GM18520 (cell line): ENCODE measurements around the gene PXDN.

Experiments
- ATAC-seq: cut with Tn5 transposase; IDR thresholded peaks from one replicate; pipeline ENCODE4 v1.9.1; 2021; ENCODE audit not compliant: unreplicated experiment

The PXDN gene

DNA sequence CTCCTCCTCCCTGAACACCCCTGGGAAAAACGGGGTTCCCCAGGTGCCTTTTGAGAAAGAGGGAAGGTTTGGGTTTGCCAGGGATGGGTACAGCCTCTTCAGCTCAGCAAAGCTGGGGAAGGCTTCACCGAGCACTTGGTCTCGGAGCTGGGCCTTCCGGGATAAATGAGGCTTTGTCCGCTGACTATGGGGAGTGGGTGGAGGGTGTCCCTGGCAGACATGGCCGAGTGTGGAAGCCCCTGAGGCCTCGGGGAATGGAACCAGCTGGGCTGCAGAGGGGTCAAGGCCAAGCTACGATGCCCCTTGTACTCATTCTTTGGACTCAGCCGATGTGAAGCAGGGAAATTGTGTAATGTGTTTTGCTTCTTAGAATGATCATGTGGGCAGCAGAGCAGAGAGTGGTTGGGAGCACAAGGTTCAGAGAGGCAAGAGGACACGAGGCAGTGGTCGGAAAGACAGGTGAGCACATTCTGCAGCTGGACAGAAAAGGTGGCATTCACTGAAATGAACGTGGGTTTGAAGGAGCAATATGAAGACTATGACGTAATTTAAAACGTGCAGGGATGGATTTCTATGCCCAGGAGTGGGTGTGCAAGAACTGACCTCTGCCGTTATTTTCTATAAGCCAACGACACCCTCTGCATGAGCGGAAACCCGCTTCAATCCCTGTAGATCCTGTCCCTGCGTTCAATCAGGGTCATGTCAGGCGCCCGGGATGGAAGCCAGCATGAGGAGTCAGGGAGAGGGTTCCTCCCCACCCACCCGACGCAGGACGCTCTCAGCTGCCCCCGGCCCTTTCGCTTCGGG lies 142.6 kb downstream of the PXDN start:
- ATAC-seq = no peak

DNA sequence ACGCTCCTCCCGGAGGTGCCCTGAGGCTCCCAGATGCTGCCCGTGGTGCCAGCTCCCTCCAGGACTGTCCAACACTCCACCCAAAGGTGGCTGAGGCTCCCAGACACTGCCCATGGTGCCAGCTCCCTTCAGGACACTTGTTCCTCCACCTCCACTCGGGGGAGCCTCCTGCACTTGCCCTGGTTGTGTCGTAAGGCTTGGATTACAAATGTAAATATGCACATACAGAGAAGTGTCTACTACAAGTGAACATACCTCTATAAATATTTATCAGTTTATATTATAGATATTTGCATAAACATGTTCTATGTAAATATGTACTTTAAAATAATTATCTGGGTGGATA lies 143.3 kb downstream of the PXDN start:
- no peak for ATAC-seq

DNA sequence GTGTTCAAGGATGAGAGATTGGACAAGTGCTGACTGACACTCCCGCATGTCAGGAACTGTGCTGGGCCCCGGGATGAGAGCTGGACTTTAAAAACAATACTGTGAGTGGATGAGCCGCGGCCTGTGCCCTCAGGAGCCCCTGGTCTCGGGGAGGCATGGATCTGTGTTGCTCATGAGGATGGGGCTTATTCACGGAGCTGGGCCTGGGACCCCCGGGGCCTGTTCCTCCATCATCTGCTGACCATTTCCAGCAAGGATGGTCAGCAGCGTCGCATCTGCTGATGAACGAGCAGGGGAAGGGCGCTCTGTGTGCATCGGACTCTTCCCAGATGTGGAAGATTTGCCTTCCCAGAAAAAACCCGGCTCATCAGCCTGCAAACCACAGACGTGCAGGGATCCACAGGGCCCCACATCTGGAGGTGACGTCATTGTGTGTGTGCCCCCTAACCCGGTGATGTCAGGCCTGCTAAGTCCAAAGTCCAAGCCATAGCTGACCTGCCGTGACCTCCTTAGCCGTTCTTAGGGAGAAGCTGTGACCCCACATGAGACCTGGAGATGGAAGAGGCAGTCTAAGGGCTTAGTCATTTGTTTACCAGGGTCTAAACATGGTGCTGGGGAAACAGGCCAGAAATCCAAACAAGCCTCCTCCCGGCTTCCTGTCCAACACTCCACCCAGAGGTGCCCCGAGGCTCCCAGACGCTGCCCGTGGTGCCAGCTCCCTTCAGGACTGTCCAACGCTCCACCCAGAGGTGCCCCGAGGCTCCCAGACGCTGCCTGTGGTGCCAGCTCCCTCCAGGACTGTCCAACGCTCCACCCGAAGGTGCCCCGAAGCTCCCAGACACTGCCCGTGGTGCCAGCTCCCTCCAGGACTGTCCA lies 143.9 kb downstream of the PXDN start:
- no peak for ATAC-seq

DNA sequence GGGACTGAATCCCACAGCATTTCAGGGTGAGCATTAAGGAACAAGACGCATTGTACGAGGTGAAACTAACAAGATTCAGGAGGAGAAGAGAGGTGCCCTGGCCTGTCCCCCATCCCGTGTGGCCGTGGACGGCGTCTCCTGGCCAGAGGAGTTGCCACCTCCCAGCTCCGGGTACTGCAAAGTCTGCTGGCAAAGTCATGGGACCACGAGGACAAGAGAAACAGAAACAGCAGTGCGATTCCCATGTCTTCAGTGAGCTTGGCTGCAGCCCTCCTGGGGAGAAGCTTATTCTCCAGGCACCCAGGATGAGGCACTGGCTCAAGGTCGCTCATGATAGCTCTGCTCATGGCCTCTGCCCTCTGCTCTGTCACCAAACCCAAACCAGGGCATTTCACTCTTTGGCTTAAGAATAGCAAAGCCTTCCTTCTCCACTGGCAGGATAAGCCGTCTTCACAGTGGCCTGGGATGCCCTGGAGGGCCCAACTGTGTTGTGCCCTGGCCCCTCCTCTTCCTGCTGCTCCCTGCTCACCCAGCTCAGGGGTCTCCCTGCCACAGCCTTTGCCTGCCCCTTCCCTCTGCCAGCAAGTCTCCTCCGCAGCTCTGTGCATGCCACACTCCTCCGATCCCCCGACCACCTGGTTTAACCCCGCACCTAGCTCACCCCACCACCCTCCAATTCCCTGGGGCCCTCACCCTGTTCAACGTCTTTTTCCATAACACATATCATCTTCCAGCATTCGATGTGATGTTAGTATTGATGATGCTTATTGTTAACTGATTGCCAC lies 144.8 kb downstream of the PXDN start:
- ATAC-seq = no peak

DNA sequence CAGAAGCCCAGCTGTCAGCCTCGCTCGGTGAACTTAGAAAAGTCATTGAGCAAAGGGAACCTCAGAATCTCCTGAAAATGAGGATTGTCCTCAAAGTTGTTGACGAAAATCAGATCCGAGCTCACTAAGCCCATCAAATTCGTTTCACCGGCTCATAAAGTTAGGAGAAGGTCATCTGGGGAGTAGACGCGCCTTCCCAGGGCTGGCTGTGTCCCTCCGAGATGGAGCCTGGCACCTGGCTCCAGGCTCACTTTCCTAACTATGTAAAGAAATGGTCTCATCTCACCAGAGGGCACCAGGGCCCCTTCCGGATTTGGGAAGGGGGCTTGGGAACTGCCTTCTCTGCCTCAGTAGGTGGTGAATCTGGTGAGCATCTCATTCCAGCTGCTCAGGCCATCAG lies 145.5 kb downstream of the PXDN start:
- no peak for ATAC-seq

DNA sequence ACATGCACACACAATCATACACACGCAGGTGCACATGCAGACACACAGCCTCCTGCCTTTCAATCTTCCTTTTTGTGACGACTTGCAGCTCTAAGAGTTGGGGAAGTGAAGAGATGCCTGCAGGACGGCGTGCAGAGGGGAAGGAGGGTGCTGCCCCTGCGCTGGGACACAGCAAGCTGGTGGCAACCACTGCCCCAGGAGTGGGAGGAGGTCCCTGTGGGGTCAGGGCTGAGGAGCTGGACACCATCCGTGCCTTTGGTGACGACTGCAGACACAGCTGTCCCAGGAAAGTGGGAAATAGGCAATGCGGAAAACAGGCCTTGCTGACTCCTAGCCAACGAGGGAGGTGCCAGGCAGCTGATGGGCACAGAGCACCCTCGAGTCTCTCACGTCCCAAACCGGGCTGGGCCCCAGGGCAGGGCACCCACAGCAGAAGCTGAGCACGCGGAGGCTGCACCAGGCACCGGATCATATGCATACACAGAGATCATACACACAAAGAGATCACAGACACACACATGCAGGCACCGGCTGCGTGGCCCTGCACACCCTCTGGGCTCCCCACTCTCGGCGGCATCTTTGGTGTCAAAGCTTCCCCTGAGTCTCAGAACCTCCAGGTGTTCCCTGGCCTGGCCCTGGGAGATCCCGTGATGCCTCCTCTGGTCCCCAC lies 146.1 kb downstream of the PXDN start:
- ATAC-seq = no peak

DNA sequence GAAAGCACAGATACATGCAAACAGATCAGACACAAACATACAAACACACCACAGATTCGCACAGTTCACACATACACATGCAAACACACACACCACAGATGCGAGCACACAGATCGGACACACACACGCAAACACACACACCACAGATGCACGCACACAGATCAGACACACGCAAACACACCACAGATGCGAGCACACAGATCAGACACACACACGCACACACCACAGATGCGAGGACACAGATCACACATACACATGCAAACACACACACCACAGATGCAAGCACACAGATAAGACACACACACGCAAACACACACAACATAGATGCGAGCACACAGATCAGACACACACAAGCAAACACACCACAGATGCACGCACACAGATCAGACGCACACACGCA lies 149.0 kb downstream of the PXDN start:
- no peak for ATAC-seq

DNA sequence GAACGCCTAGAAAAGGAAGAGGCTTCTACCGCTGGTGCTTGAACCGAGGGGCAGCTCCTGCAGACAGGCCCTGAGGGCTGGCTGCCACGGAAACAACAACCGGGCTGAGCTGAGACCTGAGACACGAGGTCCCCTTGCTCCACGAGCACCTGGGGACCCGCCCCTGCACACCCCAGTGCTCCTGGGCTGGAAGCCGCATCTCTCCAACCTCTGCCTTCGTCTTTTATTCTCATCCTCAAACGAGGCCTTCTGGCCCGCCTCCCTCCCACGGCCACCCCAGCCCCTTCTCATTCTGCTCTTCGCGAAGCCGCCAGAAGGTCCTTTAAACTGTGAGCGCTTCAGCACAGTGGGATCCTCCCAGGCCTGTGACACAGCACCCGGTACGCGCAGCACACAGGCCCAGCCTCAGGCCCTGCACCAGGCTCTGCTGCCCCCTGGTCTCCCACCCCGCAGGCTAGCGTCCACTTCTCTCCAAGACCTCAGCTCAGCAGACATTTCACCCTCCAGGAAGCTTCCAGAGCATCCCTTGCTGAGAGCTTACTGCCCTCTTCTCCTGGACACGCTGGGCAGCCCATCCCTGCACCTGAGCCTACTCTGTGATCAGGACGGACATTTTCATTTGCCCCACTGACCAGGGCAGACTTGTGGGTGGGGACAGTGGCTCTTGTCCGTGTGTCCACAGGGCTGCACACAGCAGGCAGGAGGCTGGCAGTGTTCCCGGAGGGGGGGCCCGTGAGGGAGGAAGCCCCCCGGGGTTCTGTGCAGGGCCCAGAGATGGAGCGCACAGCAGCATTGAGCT lies 149.7 kb downstream of the PXDN start:
- no peak for ATAC-seq

DNA sequence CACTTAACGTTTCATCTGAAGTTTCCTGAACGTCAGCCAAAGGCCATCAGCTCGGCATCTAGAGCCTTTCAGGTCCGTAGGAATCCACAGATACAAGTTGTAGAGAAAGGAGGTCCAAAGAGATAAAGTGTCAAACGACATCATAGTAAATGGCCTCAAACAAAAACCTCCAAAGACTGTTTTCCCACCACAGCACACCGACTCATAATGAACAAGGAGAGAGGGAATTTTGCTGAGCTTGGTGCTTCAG lies 150.3 kb downstream of the PXDN start:
- ATAC-seq = no peak

DNA sequence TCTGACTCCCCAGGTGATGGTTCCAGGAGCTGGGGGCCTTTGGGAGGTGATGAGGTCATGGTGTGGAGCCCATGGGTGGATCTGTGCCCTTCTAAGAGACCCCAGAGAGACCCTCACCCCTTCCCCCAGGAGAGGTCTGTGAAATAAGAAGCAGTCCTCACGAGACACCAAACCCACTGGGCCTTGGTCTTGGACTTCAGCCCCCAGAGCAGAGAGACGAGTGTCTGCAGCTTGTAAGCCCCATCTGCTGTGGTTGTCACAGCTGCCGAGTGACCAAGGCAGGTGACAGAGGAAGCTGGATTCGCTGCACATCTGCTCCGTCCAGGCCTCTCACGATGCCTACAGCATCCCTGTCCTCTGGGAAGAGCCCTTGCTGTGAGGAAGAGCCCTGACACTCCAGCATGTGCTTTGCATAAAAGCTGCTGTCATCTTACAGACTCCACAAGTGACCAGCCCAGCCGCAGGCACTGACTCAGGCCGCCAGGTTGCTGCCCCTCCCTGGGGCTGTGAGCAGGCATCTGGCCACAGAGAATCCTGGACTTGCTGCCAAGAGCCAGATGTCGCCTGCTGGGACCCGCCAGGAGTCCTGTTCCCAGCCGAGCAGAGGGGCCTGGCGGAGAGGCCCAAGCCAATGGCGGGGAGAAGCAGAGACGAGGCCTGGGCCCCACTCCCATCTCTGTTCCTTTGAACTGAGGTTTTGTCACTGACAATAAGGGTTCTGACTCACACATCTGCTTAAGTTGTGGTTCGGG lies 150.8 kb downstream of the PXDN start:
- no peak for ATAC-seq

DNA sequence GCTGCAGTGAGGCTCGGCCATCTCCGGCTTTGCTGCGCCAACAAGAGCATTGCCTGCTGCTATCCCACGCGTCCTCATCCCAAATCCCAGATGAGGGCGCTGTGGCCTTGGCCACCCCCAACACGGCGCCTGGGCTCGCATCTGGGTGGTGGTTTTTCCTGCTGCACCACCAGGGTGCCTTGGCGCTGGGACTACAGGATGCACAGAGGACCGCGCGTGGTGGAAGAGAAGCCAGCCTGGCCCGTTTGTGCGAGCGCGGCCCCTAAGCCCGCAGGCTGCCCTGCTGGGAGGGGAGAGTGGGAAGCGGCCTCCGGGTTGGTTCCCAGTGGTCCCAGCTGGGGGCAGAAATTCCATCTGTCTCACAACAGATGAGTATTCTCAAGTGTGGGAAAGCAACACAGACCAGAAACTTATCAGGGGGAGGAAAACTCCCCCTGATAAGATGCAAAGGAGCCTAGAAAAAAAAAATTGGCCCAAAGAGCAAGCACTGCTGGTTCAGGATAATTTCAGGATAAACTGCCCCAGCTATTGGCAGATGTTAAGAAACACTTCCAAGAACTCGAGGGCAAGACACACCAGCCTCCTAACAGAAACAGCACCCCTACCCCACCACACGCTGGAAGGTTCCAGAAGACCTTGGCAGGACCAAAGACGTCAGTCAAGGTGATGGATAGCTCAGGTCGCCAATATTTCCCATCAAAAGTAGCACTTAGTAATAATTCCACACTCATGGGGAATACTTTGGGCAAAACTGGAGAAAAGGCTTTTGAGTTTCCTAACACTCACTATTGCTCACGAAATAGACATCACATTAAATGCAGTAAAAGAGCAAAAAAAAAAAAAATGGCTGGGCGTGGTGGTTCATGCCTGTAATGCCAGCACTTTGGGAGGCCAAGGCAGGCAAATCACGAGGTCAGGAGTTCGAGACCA lies 152.1 kb downstream of the PXDN start:
- no peak for ATAC-seq

DNA sequence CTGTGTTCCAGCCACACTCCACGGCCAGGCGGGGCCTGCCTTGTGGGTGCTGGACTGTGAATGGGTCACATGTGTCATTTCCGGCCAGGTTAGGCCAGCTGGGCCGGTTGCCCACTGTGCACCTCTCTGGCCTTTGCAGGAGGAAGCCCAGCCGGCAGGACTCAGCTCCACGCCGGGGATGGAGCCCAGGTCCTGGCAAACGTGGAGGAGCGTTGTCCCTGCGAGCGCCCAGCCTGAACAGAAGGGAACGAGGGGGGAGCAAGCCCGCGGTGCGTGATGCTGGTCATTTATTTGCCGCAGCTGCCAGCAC lies 152.9 kb downstream of the PXDN start:
- ATAC-seq = no peak

DNA sequence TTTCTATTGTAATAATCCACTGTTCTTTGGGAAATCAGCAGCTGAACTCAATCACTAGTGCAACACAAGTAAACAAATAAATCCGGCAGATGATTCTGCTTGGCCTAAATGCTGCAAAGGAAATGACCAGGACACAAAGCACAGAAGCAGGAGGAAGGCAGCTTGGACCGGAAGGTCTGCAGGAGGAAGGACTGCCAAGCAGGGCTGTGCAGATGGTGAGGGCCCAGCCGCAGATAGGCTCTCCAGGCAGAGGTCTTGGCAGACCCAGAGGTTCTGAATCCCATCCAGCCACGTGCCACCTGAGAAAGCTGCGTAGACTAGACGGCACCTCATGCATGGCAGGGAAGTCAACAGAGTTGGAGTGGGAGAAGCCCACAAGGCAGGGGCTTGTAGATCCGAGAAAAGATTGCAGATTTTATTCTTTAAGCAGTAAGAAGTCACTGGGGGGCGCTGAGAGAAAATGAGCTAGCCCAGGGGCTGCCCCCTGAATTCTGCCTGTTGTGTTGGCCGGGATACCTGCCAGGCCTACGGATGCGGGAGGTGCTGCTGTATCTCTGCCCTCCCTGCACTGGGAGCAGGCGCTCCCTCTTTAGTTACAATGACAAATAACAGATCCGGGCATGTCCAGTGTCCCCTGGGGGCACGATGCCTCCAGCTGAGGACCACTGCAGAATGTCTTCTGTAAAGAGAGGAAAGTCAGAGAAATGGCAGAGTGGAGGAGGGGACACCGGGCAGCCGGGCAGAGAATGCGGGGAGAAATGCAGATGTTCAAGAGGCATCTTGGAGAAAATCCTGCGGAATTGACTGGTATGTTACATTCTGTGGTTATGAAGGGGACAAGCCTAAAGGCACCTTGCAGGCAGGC lies 153.5 kb downstream of the PXDN start:
- no peak for ATAC-seq

DNA sequence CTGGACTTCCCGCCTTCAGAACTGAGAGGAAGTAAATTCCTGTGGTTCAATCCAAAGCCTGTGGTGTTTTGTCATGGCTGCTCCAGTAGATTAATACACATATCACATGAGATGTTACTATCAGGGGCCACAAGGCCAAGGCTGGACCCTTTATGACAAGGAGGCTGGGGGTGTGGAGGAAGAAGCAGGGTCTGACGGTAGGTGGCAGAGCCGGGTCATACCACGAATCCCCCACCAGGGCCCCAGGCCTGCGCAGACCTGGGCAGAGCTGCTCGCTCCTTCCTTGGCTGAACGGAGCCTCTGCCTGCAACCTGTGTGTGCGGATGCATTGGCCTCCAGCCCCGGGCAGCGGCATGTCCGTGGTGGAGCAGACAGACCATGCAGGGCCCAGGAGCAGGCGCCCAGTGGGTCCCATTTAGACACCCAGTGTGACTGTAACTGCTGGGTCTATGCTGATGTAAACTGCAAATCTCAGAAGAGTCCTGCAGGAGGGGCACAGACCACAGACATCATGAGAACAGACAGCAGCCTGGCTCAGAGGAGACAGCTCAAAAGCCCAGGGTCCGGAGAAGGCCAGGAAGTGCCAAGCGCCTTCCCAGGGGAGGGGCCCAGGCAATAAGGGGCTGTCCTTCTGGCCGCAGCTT lies 155.2 kb downstream of the PXDN start:
- ATAC-seq = no peak

DNA sequence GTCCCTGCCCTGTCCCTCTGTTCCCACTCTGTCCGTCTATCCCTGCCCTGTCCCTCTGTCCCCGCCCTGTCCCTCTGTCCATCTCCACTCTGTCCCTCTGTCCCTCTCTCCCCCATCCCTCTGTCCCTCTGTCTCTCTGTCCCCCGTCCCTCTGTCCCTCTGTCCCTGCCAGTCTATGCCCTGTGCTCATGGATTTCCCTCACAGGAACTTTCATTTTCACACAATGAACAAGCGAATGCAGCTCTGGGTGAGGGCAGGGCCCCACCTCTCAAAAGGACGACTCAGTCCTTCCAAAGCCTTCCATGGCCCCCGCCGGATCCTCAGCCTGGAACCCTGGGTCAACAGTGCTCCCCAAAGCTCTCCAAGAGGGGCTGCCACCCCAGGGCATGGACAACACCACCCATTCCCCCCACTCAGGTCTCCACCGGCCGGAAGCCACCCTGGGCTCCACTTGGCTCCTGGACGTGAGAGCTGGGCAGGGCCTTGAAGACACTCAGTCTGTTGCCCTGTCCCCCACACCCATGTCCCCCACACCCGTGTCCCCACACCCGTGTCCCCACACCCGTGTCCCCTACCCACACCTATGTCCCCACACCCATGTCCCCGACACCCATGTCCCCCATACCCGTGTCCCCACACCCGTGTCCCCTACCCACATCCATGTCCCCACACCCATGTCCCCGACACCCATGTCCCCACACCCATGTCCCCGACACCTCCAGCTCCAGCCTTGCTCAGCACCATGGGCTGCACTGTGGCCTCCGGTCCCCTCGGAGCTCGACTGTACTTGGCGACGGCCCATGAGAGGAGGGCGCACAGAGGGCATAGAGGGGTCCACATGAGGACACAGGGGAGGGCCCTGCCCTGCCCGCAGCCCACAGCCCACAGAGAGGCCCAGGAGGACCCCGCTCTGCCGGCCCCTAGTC lies 156.0 kb downstream of the PXDN start:
- ATAC-seq = no peak
